GM18873 (cell line): ENCODE data around the gene YKT6.
A peak's percentile ranks its signal among the peaks of the same experiment; 100 is the strongest.

Experiments used
- ATAC-seq: cut with Tn5 transposase; IDR thresholded peaks from one replicate; pipeline ENCODE4 v1.9.1; 2021; ENCODE audit warnings: mild to moderate bottlenecking, moderate library complexity, moderate number of reproducible peaks; ENCODE audit not compliant: unreplicated experiment, low FRiP score

YKT6 gene

GRCh38 chr7:44228571-44229350 lies 28.0 kb downstream of the YKT6 start:
- ATAC-seq, result no peak

GRCh38 chr7:44229546-44230105 lies 28.8 kb downstream of the YKT6 start:
- no peak for ATAC-seq

GRCh38 chr7:44230286-44230685 lies 29.5 kb downstream of the YKT6 start:
- ATAC-seq, result no peak

- no peak for ATAC-seq
Measured at GRCh38 chr7:44231088-44231487, 30.3 kb downstream of the YKT6 start.

GRCh38 chr7:44232396-44232795 lies 31.6 kb downstream of the YKT6 start:
- no peak for ATAC-seq

- ATAC-seq, result no peak
Measured at GRCh38 chr7:44232901-44233715, 32.3 kb downstream of the YKT6 start.

GRCh38 chr7:44235066-44235465 lies 34.3 kb downstream of the YKT6 start:
- ATAC-seq, result no peak

GRCh38 chr7:44235582-44236332 lies 35.0 kb downstream of the YKT6 start:
- ATAC-seq, result no peak

GRCh38 chr7:44236333-44236728 lies 35.6 kb downstream of the YKT6 start:
- ATAC-seq, result no peak

GRCh38 chr7:44237696-44238095 lies 36.9 kb downstream of the YKT6 start:
- ATAC-seq, result no peak

- no peak for ATAC-seq
Measured at GRCh38 chr7:44238116-44238695, 37.4 kb downstream of the YKT6 start.

- no peak for ATAC-seq
Measured at GRCh38 chr7:44239361-44239760, 38.6 kb downstream of the YKT6 start.

GRCh38 chr7:44240376-44240775 lies 39.6 kb downstream of the YKT6 start:
- ATAC-seq, result no peak

- peak; percentile 64 for ATAC-seq
Measured at GRCh38 chr7:44240983-44241510, 40.3 kb downstream of the YKT6 start.

- no peak for ATAC-seq
Measured at GRCh38 chr7:44242091-44242490, 41.3 kb downstream of the YKT6 start.

- ATAC-seq, result no peak
Measured at GRCh38 chr7:44244282-44244681, 43.5 kb downstream of the YKT6 start.

- no peak for ATAC-seq
Measured at GRCh38 chr7:44246396-44247113, 45.8 kb downstream of the YKT6 start.

- ATAC-seq, result no peak
Measured at GRCh38 chr7:44247868-44248651, 47.3 kb downstream of the YKT6 start.
